HG03097 (cell line): ENCODE data around the gene PNMA3.
A peak's percentile ranks its signal among the peaks of the same experiment; 100 is the strongest.
"Not testable (repeated sequence)": the region's sequence is repeated elsewhere in the genome, so short reads cannot be mapped to it uniquely, and the experiment has no call there.

ENCODE experiments used
- ATAC-seq: cut with Tn5 transposase; IDR thresholded peaks from one replicate; pipeline ENCODE4 v1.9.1; 2021; ENCODE audit not compliant: unreplicated experiment, low FRiP score

The PNMA3 gene, protein sequence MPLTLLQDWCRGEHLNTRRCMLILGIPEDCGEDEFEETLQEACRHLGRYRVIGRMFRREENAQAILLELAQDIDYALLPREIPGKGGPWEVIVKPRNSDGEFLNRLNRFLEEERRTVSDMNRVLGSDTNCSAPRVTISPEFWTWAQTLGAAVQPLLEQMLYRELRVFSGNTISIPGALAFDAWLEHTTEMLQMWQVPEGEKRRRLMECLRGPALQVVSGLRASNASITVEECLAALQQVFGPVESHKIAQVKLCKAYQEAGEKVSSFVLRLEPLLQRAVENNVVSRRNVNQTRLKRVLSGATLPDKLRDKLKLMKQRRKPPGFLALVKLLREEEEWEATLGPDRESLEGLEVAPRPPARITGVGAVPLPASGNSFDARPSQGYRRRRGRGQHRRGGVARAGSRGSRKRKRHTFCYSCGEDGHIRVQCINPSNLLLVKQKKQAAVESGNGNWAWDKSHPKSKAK

DNA sequence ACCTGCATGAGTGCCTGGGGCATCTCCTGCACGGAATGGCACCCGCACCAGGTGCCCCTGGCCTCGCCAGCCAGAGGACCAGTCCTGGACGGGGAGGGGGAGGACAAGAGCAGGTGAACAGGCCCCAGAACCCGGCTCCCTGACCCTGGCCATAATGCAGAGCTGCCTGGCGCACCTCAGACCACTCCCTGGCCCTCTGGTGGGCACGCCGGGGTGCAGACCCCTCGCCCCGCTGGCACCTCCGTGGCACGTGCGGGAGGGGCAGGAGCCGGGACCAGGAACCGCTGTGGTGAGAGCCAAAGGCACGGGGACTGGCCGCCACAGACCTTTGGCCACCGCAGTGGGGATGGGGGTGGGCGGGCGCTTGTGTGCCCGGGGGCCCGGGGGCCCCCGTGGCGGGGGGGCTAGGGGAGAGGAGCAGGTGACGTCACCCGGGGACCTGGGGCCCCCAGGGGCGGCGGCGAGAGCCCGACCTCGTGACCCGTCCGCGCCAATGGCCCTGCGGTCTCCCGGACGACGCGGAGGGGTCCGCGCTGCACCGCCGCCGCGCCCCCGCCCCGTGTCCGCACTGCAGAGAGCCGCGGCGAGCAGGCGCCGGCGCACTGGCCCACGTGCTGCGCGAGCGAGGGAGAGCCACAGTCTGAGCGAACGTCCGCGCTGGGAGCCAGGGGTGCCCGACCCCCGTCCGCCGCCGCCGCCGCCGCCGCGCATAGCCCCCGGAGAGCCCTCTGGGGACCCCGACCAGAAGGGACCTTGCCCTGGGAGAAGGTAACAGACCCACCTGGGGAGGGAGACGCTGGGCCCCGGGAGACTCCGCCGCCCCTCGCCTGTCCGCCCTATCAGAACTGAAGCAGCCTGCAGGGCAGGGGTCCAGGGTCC lies at the start of gene PNMA3:
Gene PNMA3 (plus strand): TSS at position 600 of the 879 bp plus-strand sequence. CDS start 586 bp downstream, outside the sequence.
- no peak for ATAC-seq

DNA sequence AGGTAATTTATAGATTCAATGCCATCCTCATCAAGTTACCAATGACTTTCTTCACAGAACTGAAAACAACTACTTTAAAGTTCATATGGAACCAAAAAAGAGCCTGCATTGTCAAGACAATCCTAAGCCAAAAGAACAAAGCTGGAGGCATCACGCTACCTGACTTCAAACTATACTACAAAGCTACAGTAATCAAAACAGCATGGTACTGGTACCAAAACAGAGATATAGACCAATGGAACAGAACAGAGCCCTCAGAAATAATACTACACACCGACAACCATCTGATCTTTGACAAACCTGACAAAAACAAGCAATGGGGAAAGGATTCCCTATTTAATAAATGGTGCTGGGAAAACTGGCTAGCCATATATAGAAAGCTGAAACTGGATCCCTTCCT lies 39.1 kb upstream of the PNMA3 start:
- not testable (repeated sequence) for ATAC-seq

DNA sequence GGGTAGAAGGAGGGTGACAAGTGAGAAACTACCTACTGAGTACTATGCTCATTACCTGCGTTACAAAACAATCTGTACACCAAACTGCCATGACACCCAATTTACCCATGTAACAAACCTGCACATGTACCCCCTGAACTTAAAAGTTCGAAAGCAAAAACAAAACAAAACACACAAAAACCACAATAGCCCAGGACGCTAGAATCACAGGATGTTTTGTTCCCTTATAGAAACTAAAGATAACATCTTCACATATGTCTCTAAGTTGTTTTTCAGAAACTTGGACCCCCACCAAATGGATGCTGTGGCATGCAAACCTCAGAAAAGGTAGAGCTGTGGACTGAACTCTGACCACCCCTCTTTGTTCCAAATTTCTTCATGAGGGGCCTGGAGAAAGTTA lies 37.1 kb upstream of the PNMA3 start:
- ATAC-seq = no peak

DNA sequence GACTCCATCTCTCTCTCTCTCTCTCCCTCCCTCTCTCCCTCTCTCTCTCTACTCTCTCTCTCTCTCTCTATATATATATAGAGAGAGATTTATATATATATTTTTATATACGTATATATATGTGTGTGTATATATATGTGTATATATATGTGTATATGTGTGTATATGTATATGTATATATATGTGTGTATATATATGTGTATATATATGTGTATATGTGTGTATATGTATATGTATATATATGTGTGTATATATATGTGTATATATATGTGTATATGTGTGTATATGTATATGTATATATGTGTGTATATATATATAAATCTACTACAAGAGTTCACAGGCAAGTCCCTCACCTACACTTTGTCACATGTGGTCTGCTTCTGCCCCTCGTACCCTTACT lies 29.8 kb upstream of the PNMA3 start:
- not testable (repeated sequence) for ATAC-seq

DNA sequence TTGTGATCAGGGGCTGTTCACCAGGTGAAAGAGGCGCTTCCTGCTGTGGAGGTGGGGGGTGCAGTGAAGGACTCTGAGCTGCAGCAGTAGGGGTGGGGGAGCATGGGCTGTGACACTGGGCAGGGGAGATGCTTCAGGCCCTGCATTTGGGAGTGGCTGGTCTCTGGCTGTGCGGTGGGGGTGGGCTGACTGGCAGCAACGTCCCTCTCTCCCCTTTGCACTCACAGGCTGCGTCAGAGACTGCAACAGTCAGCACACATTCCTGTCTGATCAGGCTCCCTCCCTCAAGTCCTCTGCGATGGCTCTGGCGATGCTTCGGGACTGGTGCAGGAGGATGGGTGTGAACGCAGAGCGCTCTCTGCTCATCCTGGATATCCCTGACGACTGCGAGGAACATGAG lies 27.8 kb upstream of the PNMA3 start:
- not testable (repeated sequence) for ATAC-seq

DNA sequence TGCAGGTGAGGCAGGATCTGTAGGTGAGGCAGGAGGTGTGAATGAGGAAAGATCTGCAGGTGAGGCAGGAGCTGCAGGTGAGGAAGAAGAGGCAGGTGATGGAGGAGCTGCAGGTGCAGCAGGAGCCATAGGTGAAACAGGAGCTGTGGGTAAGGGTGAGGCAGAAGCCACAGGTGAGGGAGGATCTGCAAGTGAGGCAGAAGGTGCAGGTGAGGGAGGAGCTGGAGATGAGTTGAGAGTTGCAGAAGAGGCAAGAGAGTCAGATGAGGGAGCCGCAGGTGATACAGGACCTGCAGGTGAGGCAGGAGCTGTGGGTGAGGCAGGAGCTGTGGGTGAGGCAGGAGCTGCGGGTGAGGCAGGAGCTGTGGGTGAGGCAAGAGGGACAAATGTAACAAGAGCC lies 27.1 kb upstream of the PNMA3 start:
- no peak for ATAC-seq

DNA sequence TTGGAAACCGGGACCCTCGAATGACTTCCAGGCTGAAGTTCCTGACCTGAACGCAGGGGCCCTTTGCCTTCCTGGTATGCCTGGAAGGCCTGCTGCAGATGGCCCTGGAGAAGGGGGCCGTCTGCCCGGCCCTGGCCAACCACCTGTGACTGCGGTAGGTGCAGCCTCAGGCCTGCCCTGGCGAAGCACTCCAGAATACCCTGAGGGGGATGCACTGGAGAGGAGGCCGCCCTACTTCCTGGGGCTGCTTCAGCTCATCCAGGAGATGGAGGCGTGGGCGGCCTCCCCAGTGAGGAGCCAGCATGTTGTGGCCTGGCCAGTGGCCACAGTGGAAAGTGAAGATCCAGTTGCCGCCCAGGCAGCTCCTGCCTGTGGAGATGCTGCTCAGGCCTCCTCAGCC lies 26.4 kb upstream of the PNMA3 start:
- ATAC-seq = no peak

DNA sequence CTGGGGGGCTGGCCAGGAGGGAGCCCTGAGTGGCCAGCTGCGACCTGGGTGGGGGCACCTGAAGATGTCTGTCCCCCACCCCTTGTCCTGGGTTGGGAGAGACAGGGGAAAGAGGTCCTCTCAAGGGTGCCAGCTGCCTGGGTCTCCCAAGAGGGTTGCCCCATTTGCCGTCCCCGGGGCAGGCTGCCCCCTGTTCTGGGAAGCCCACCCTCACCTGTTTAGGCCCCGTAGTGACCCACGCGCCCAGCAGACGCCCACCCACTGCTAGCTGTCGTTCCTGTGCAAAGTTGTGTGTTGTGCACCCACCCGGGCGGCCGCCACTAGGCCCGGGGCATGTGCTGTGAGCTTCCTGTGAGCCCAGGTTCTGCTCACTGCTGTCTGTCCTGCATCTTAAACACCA lies 25.5 kb upstream of the PNMA3 start:
- ATAC-seq = no peak

DNA sequence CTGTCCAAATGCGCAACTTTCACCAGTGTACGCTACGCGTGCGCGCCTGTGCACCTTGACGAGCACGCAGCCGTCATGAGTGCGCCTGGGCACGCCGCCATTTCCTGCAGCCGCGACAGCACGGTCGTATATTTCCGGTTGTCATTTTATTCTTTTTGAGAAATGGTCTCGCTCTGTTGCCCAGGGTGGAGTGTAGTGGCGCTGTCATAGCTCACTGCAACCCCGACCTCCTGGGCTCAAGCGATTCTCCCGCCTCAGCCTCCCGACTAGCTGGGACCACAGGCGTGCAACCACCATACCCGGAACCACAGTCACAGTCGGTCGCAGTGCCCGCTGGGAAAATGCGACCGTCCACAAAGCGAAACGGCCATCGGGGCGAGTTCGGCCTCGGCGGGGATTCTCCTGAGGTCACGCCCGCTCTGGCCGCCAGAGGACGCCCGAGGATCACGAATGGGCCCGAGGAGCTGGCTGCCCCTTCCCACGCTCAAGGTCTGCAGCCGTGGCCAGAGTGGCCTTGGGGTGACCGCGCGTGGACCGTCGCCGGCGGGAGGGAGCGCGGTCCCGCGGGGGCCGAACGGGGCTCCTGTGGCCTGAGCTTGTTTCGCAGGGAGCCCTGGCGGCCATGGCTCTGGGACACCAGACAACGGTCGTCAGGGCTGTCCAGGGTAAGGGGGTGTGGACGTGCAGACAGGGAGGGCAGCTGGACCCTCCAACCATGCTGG lies 23.7 kb upstream of the PNMA3 start:
- peak; percentile 59 for ATAC-seq

DNA sequence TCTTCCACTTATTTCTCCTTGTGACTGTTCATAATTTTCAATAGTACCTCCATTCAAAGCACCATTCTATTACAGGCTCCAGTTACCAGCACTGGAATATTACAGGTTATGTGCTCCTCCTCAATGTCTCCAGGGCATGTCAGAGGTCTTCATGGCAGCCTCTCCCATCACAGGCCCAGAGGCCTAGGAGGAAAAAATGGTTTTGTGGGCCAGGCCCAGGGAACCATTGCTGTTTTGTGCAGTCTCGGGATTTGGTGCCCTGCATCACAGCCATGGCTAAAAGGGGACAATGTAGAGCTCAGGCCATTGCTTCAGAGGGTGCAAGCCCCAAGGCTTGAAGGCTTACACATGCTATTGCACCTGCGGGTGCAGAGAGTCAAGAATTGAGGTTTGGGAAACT lies 7.2 kb upstream of the PNMA3 start:
- ATAC-seq = no peak

DNA sequence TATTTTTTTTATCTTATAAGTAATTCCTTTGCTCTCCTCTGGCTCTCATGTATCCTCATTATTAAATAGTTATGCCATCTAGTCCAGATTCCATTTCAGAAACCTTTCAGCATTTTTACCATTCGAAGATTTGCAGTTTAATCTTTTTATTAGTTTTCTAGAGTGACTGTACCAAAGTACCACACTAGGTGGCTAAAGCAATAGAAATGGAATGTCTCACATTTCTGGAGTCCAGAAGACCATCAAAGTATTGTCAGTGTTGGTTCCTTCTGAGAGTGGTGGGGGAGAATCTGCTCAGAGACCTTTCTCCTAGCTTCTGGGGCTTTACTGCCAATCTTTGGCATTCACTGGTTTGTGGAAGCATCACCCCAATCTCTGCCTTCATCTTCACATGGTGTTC lies 3.7 kb upstream of the PNMA3 start:
- ATAC-seq = no peak

DNA sequence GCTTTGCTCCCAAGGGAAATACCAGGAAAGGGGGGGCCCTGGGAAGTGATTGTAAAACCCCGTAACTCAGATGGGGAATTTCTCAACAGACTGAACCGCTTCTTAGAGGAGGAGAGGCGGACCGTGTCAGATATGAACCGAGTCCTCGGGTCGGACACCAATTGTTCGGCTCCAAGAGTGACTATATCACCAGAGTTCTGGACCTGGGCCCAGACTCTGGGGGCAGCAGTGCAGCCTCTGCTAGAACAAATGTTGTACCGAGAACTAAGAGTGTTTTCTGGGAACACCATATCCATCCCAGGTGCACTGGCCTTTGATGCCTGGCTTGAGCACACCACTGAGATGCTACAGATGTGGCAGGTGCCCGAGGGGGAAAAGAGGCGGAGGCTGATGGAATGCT lies 1.0 kb downstream of the PNMA3 start:
- no peak for ATAC-seq

DNA sequence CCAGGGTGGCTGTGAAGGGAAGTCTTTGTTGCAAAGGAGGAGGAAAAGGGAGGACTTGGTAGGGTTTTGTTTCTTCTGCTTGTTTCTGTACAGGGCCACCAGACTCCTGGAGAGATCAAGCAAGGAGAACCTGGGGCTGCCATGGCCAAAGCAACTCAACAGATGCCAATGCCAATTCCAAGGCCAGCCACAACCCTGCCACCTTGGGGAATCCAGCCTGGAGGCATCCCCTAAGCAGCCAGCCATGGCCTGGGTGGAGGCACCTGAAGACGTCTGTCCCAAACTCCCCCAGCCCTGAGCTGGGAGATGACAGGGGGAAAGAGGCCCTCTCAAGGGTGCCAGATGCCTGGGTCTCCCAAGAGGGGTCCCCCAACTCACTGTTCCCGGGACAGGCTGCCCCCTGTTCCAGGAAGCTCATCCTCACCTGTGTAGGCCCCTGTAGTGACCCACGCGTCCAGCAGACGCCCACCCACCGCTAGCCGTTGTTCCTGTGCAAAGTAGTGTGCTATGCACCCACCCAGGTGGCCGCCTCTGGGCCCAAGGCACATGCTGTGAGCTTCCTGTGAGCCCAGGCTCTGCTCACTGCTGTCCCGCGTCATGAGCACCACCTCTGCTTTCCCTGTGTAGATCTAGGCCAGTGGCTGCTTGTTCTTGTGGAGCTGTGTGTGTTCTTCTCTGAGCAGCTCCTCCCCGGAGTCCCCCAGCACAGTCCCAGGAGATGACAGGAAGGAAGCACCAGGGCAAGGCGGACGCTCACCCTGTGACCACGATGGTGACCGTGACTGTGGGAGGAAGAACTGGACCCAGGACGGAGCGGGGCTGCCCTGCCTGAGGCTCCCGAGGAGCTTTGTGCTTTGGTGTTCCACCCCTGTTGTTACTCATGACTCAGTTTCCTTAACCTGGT lies 3.2 kb downstream of the PNMA3 start:
- ATAC-seq = no peak

DNA sequence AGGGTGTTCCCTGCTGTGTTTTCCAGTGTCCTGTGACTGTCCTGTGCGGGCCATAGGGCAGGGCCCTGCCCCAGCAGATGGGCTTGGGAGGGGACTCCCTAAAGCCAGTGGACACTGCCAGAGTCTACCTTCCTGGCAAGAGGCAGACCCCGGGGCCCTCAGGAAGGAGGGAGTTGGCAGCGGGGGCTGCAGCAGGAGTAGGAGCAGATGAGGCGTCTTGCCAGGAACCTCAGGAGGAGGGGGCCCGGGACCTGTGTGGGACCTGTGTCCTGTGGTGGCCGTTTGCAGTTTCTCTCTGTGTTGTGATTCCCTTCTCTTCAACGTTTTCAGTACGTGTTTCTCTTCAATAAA lies 3.8 kb downstream of the PNMA3 start:
- no peak for ATAC-seq

DNA sequence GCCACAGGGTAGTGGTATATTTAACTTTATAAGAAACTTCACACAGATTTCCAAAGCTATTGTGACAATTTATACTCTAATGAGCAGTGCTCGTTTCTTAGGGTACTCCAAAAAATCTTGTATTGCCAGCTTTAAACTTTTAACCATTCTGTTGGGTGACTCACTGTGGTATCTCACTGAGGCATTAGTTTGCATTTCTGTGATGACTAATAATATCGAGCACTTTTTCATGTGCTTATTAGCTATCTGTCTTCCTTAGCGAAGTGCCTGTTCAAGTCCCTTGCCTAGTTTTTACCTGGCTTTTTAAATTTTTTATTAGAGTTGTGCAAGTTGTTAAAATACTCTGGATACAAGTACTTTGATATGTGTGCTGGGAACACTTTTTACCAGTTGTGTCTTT lies 5.5 kb downstream of the PNMA3 start:
- no peak for ATAC-seq

DNA sequence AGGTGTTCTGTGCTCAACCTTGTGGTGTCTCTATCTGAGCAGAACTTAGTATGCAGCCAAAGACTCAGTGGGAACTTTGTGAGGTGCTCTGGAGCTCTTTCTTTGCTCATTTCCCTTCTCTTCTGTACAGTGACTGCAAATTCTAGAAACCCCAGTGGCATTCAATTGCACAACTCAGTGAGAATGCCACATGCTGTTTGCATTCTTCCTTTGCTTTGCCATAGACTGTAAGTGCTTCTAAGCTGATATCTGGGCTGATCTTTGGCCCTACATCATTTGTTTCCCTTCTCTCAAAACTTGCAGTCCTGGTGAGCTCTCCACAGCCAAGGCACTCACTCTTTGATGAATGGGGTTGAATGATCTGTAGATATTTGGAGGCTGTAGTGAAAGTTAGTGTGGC lies 7.0 kb downstream of the PNMA3 start:
- no peak for ATAC-seq

DNA sequence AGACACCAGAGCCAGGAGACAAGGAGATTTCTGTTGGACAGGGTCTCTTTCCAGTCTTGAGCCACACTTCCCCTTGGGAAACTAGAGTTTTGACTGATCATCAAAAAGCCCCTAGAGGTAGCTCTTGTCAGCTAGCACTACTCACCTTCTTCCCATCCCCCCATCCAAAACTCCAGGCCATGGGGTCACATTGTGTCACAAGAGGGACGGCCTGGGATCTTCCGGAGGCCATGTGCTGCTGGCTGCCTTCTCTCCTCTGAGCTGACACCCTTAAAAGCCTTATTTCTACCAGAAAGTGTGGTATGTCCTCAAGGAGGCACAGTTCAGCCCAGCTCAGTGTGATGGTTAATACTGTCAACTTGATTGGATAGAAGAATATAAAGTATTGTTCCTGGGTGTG lies 7.8 kb downstream of the PNMA3 start:
- no peak for ATAC-seq

DNA sequence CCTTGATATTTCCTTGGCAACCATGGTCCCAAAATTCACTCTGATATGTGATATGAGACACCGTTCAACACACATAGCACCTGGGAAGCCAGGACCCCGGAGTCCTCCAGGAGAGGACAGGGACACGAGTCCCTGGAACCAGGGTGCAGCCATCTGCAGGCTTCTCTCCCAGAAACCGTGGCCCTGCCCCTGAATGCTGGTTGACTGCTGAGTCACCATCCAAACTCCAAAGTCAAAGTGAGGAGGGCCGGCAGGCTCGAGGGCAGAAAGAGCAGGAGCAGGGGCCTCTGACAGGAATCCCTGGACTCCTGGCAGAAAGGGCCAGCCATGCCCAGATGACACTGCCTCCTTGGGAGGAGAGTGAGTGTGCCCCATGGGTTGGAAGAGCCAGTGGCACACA lies 9.1 kb downstream of the PNMA3 start:
- ATAC-seq = no peak

DNA sequence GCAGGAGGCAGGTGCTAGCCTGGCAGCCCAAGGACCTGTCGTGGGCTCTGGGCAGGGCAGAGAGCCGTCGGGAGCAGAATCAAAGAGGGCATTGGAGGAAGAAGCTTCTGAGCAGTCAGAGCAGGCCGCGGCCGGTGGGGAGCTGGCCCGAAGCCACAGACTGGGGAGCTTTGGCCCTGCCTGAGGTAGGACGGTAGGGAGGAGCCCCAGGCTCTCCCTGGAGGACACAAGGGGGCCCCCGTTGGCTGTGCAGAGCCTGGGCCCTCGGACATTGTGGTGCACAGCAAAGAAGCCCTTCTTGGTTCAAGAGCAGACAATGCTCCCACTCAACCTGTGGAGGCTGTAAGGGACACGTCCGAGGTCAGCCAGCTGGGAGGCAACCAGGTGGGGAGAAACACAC lies 10.1 kb downstream of the PNMA3 start:
- ATAC-seq = not testable (repeated sequence)
